ENCODE data around the gene CCDC159. TPM values are rescaled to one million over a fixed set of nuclear protein-coding genes. Genes with fewer than 3 reads are reported as not detected.

The CCDC159 gene
- total RNA-seq, 1 experiment from 2014 or later: 6.8 TPM

- no peak for TF ChIP-seq ZMAT4 (CRISPR knock-in tag; IDR thresholded peaks at IDR 0.05)
- TF ChIP-seq SMAD3 (CRISPR knock-in tag; IDR thresholded peaks at IDR 0.05; ENCODE audit: borderline replicate concordance): no peak
- no peak for TF ChIP-seq NFATC4 (CRISPR knock-in tag; IDR thresholded peaks at IDR 0.05)
- peak; percentile 75; the same call in 1 of the 2 replicates for TF ChIP-seq MAX (CRISPR knock-in tag; IDR thresholded peaks at IDR 0.05)
- TF ChIP-seq NFYB (CRISPR knock-in tag; conservative IDR thresholded peaks at IDR 0.05; ENCODE audit: low read depth): peak; percentile 78
- TF ChIP-seq ATF2 (CRISPR knock-in tag; IDR thresholded peaks at IDR 0.05; ENCODE audit: borderline replicate concordance, low read depth): no peak
- TF ChIP-seq PRRX2 (CRISPR knock-in tag; IDR thresholded peaks at IDR 0.05): no peak
- peak; percentile 58 for TF ChIP-seq USF2 (CRISPR knock-in tag; IDR thresholded peaks at IDR 0.05)
- TF ChIP-seq OVOL2 (CRISPR knock-in tag; IDR thresholded peaks at IDR 0.05; ENCODE audit: borderline replicate concordance): no peak
- peak; percentile 65 for TF ChIP-seq GABPB1 (CRISPR knock-in tag; IDR thresholded peaks at IDR 0.05)
- peak; percentile 52; the same call in 1 of the 2 replicates for TF ChIP-seq FOXP4 (CRISPR knock-in tag; IDR thresholded peaks at IDR 0.05)
- 0 out of 2 replicates have a peak, but pooled peaks have one; percentile 42 for TF ChIP-seq USF1 (CRISPR knock-in tag; IDR thresholded peaks at IDR 0.05)
- TF ChIP-seq FOXK1 (CRISPR knock-in tag; IDR thresholded peaks at IDR 0.05): peak; percentile 57; the same call in 1 of the 2 replicates
- peak; percentile 94; the same call in 1 of the 2 replicates for TF ChIP-seq ZNF263 (CRISPR knock-in tag; IDR thresholded peaks at IDR 0.05; ENCODE audit: low read depth)
- no peak; the same call in 1 of the 2 replicates for TF ChIP-seq ZNF416 (CRISPR knock-in tag; IDR thresholded peaks at IDR 0.05)
- TF ChIP-seq PRDM15 (CRISPR knock-in tag; IDR thresholded peaks at IDR 0.05): 0 out of 2 replicates have a peak, but pooled peaks have one; percentile 6
- no peak for TF ChIP-seq RORB (CRISPR knock-in tag; IDR thresholded peaks at IDR 0.05)
- peak; percentile 44; the same call in 1 of the 2 replicates for TF ChIP-seq ETV6 (CRISPR knock-in tag; IDR thresholded peaks at IDR 0.05)
Measured at GRCh38 chr19:11380653-11381537, 34.6 kb downstream of the CCDC159 start (continued).
